HL-60 (cell line): ENCODE data around the gene SEMA6B.

Experiments used
- GABPA ChIP-seq: IDR thresholded peaks from 2 replicates; pipeline ENCODE4 v1.6.1; 2012; ENCODE audit warnings: low read depth
- POLR2AphosphoS5 ChIP-seq: IDR thresholded peaks from 2 replicates; pipeline ENCODE4 v1.6.1; 2012; ENCODE audit warnings: low read depth
- TF ChIP-seq, protein P1 (sequence below): IDR thresholded peaks from one replicate; pipeline ENCODE4 v1.5.1; 2011; ENCODE audit warnings: low read length, control low read depth, inconsistent platforms; ENCODE audit not compliant: insufficient read depth

GRCh38 chr19:4541114-4541805 lies 18.2 kb downstream of the SEMA6B start:
- TF ChIP-seq GABPA (no peak), POLR2AphosphoS5 (peak; percentile 61)
- TF ChIP-seq, protein P1, sequence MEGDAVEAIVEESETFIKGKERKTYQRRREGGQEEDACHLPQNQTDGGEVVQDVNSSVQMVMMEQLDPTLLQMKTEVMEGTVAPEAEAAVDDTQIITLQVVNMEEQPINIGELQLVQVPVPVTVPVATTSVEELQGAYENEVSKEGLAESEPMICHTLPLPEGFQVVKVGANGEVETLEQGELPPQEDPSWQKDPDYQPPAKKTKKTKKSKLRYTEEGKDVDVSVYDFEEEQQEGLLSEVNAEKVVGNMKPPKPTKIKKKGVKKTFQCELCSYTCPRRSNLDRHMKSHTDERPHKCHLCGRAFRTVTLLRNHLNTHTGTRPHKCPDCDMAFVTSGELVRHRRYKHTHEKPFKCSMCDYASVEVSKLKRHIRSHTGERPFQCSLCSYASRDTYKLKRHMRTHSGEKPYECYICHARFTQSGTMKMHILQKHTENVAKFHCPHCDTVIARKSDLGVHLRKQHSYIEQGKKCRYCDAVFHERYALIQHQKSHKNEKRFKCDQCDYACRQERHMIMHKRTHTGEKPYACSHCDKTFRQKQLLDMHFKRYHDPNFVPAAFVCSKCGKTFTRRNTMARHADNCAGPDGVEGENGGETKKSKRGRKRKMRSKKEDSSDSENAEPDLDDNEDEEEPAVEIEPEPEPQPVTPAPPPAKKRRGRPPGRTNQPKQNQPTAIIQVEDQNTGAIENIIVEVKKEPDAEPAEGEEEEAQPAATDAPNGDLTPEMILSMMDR = no peak
